IMR-90 (cell line): Measurements from ENCODE around the gene SYT17. TPM values are rescaled to one million over a fixed set of nuclear protein-coding genes. Genes with fewer than 3 reads are reported as not detected.

Source experiments
- ATAC-seq: fragments of 200-7000 bp; cut with Tn5 transposase; 2 replicates; pipeline ENCODE4 v1.9.1; 2020; ENCODE audit warnings: low read depth, mild to moderate bottlenecking, moderate library complexity
- BruUV-seq: library from RNA; stranded (reverse); fragments of 400-500 nt; replicated peaks from 2 replicates; lab custom pipeline; 2021; lab: Mats Ljungman, UMichigan
- CTCF ChIA-PET: fragments of 300-600 bp; formaldehyde crosslinking; extraction: SDS; loops from one replicate; lab custom pipeline; 2021; ENCODE audit warnings: antibody characterized with exemption; lab: Yijun Ruan, JAX
- POLR2A ChIA-PET: fragments of 300-600 bp; sonication (Branson Sonifier 250); formaldehyde crosslinking; loops from one replicate; lab custom pipeline; 2022; ENCODE audit warnings: antibody characterized with exemption; ENCODE audit not compliant: unreplicated experiment; lab: Charles Lee
- DNase-seq: peaks from one replicate; pipeline ENCODE4 v3.0.0; 2013
- H2AFZ ChIP-seq: replicated peaks from 2 replicates; pipeline ENCODE3; 2013; ENCODE audit warnings: low read length, mild to moderate bottlenecking; ENCODE audit not compliant: poor library complexity
- H2AK5ac ChIP-seq: 2 replicates; pipeline ENCODE4 v1.6.1; 2013; ENCODE audit warnings: low read depth, low read length, inconsistent platforms
- H2AK9ac ChIP-seq: replicated peaks from 2 replicates; pipeline ENCODE3; 2013; ENCODE audit warnings: mild to moderate bottlenecking, low read depth, low read length, moderate library complexity; ENCODE audit not compliant: poor library complexity
- H2BK120ac ChIP-seq: 2 replicates; pipeline ENCODE4 v1.6.1; 2013; ENCODE audit warnings: low read depth, low read length, inconsistent platforms
- H2BK15ac ChIP-seq: 3 replicates; pipeline ENCODE4 v1.6.1; 2013; ENCODE audit warnings: low read depth, low read length, inconsistent platforms
- H2BK20ac ChIP-seq: 2 replicates; pipeline ENCODE4 v1.6.1; 2013; ENCODE audit warnings: low read depth, mild to moderate bottlenecking, inconsistent platforms, low read length, moderate library complexity
- H2BK5ac ChIP-seq: 2 replicates; pipeline ENCODE4 v1.6.1; 2013; ENCODE audit warnings: mild to moderate bottlenecking, low read depth, low read length, inconsistent platforms; ENCODE audit not compliant: poor library complexity, severe bottlenecking
- H3K14ac ChIP-seq: replicated peaks from 2 replicates; pipeline ENCODE4 v1.6.1; 2013; ENCODE audit warnings: low read depth, low read length, inconsistent platforms
- H3K18ac ChIP-seq: 2 replicates; pipeline ENCODE4 v1.6.1; 2013; ENCODE audit warnings: low read depth, low read length, control low read depth
- H3K23ac ChIP-seq: 2 replicates; pipeline ENCODE4 v1.6.1; 2013; ENCODE audit warnings: low read depth, low read length, inconsistent platforms
- H3K27ac ChIP-seq: 2 replicates; pipeline ENCODE4 v1.5.1; 2013; ENCODE audit warnings: mild to moderate bottlenecking, control low read depth, low read length; ENCODE audit not compliant: insufficient read depth
- H3K27me3 ChIP-seq: 2 replicates; pipeline ENCODE4 v1.6.1; 2013; ENCODE audit warnings: low read length; ENCODE audit not compliant: control insufficient read depth, insufficient read depth
- H3K36me3 ChIP-seq: 2 replicates; pipeline ENCODE4 v1.6.1; 2013; ENCODE audit warnings: low read length, mixed read lengths; ENCODE audit not compliant: control insufficient read depth, insufficient read depth
- H3K4ac ChIP-seq: 2 replicates; pipeline ENCODE4 v1.6.1; 2013; ENCODE audit warnings: low read depth, low read length, inconsistent platforms
- H3K4me1 ChIP-seq: 2 replicates; pipeline ENCODE4 v1.6.1; 2013; ENCODE audit warnings: low read length, mixed read lengths; ENCODE audit not compliant: control insufficient read depth, insufficient read depth
- H3K4me2 ChIP-seq: 2 replicates; pipeline ENCODE4 v1.6.1; 2013; ENCODE audit warnings: low read depth, mild to moderate bottlenecking, control low read depth, low read length, moderate library complexity
- H3K4me3 ChIP-seq: 2 replicates; pipeline ENCODE4 v1.5.1; 2013; ENCODE audit warnings: low read depth, mild to moderate bottlenecking, control low read depth, low read length, moderate library complexity; ENCODE audit not compliant: insufficient read depth
- H3K56ac ChIP-seq: 2 replicates; pipeline ENCODE4 v1.6.1; 2013; ENCODE audit warnings: low read length, inconsistent platforms; ENCODE audit not compliant: insufficient read depth; ENCODE audit errors: extremely low read depth
- H3K79me1 ChIP-seq, 2 experiments: 2 replicates each; pipeline ENCODE4 v1.6.1; 2013; ENCODE audit warnings: low read length in 2 of 2, inconsistent platforms in 1 of 2, low read depth in 1 of 2
- H3K9ac ChIP-seq: 2 replicates; pipeline ENCODE4 v1.6.1; 2013; ENCODE audit warnings: low read depth, low read length, control low read depth
- H3K9me1 ChIP-seq: 2 replicates; pipeline ENCODE4 v1.6.1; 2013; ENCODE audit warnings: low read length, inconsistent platforms; ENCODE audit not compliant: insufficient read depth
- H3K9me3 ChIP-seq: 2 replicates; pipeline ENCODE4 v1.6.1; 2013; ENCODE audit warnings: low read length; ENCODE audit not compliant: control insufficient read depth, insufficient read depth
- H4K20me1 ChIP-seq: 2 replicates; pipeline ENCODE4 v1.6.1; 2013; ENCODE audit warnings: low read length, inconsistent platforms; ENCODE audit not compliant: insufficient read depth
- H4K5ac ChIP-seq: 2 replicates; pipeline ENCODE4 v1.6.1; 2013; ENCODE audit warnings: mild to moderate bottlenecking, low read depth, low read length, control low read depth
- H4K8ac ChIP-seq, 2 experiments: 2 replicates each; pipeline ENCODE4 v1.6.1; 2013; ENCODE audit warnings: low read depth in 2 of 2, low read length in 2 of 2, control low read depth in 1 of 2, inconsistent platforms in 1 of 2
- H4K91ac ChIP-seq: 2 replicates; pipeline ENCODE4 v1.6.1; 2013; ENCODE audit warnings: low read depth, low read length, inconsistent platforms; ENCODE audit not compliant: insufficient read depth
- CEBPB ChIP-seq: IDR thresholded peaks from 2 replicates; pipeline ENCODE4 v1.6.1; 2012; ENCODE audit warnings: low read depth, low read length, improper control_type of control experiment
- CTCF ChIP-seq: conservative IDR thresholded peaks from 2 replicates; pipeline ENCODE4 v1.5.1; 2012; ENCODE audit warnings: mild to moderate bottlenecking, low read depth, low read length, improper control_type of control experiment
- ELK1 ChIP-seq: fragments of 150-350 bp; IDR thresholded peaks from 2 replicates; pipeline ENCODE4 v1.6.1; 2016; ENCODE audit warnings: low read depth, mild to moderate bottlenecking, low read length, moderate library complexity, borderline replicate concordance
- MAFK ChIP-seq: IDR thresholded peaks from 2 replicates; pipeline ENCODE4 v1.6.1; 2012; ENCODE audit warnings: low read depth, low read length, improper control_type of control experiment
- USF2 ChIP-seq: fragments of 150-350 bp; IDR thresholded peaks from 2 replicates; pipeline ENCODE4 v1.6.1; 2017; ENCODE audit warnings: mild to moderate bottlenecking, antibody characterized with exemption, low read length, low read depth
- WGBS, 2 experiments: methylation state at CpG; one replicate each; pipeline versions ENCODE4 v1.1.5 to v1.1.7; 2013; ENCODE audit warnings: missing lambda C conversion rate in 2 of 2; ENCODE audit not compliant: insufficient read length in 1 of 2; ENCODE audit errors: extremely low coverage in 2 of 2; 5-methylcytosine and 5-hydroxymethylcytosine counted together
- dilution Hi-C: fragments of 300-500 bp; cut with HindIII; formaldehyde crosslinking; loops from one replicate; pipeline ENCODE4 v1.14.3; 2018; ENCODE audit warnings: low sequenced_read_pairs; ENCODE audit not compliant: unreplicated experiment
- in situ Hi-C: fragments of 300-500 bp; cut with MboI; formaldehyde crosslinking; loops from 3 replicates; pipeline ENCODE4 v1.14.3; 2019; ENCODE audit warnings: low sequenced_read_pairs, inconsistent platforms, mixed read lengths
- intact Hi-C: fragments of 100-400 bp; cut with micrococcal nuclease; formaldehyde crosslinking; loops from 2 replicates; pipeline ENCODE4 v1.10.0; 2022
- polyA plus RNA-seq, 3 experiments: library from polyadenylated mRNA; depleted of rRNA; stranded (reverse); fragments of >200 nt; gene quantifications; 2 replicates each; pipeline ENCODE4 v1.2.3, GENCODE V29; 2012; ENCODE audit warnings: low replicate concordance in 1 of 3
- total RNA-seq: library from RNA; depleted of rRNA; stranded (reverse); fragments of >200 nt; gene quantifications from 2 replicates; pipeline ENCODE4 v1.2.3, GENCODE V29; 2012

SYT17 gene
- total and polyA plus RNA-seq, 2 of the 4 experiments (the other 2 are of a cell fraction): not detected

GRCh38 chr16:19309178-19309577, 141.1 kb downstream of the SYT17 start:
- in situ Hi-C loops: no loop called here
- Histone ChIP-seq H3K23ac (no peak overlapping the region), H4K20me1 (no peaks in the 10 kb centered on the region), H2AFZ (no peak overlapping the region), H3K27ac (no peak overlapping the region), H2AK9ac (no peak overlapping the region), H2BK120ac (no peak overlapping the region), H3K4me2 (no peak overlapping the region), H3K79me1 (no peaks in the 10 kb centered on the region), H3K36me3 (no peaks in the 10 kb centered on the region), H2AK5ac (no peak overlapping the region), H3K18ac (no peak overlapping the region), H3K9ac (no peak overlapping the region), H3K4me3 (no peak overlapping the region), H4K5ac (no peak overlapping the region), H3K9me1 (no peaks in the 10 kb centered on the region), H4K8ac (no peak overlapping the region), H3K56ac (no peak overlapping the region), H2BK20ac (no peak overlapping the region), H3K4me1 (no peaks in the 10 kb centered on the region), H3K9me3 (no peaks in the 10 kb centered on the region), H3K14ac (no peak overlapping the region), H4K91ac (no peak overlapping the region), H2BK15ac (no peak overlapping the region), H3K27me3 (no peaks in the 10 kb centered on the region), H2BK5ac (no peak overlapping the region), H3K4ac (no peak overlapping the region)
- WGBS, 2 experiments: 60% methylated on average over 1 of the region's 5 CpGs; no CpG with 5 or more reads in 1 of the 2 experiments
- BruUV-seq: no TSS peak
- ATAC-seq: no peak
- no peak for DNase-seq
- POLR2A ChIA-PET: no interaction called here
- CTCF ChIA-PET: interaction anchor here (0.6 kb wide), 1 partner anchor 1347 kb away, joined by 3 read pairs; no protein-coding TSS in a partner anchor
- TF ChIP-seq CTCF (no peak), MAFK (no peak), ELK1 (no peak), CEBPB (no peak), USF2 (peak; percentile 20; the same call in 1 of the 2 replicates)
- dilution Hi-C loops: no loop called here
- intact Hi-C loops: no loop called here
